ENCODE results near the gene SPATA46.

GRCh38 chr1:162384116-162384515 is 7.5 kb upstream of the SPATA46 start:
- no peak for TF ChIP-seq CTCF (IDR thresholded peaks at IDR 0.05; ENCODE audit: poor library complexity)
- no peak for TF ChIP-seq EZH2 (IDR thresholded peaks at IDR 0.05; ENCODE audit: borderline replicate concordance)
- TF ChIP-seq EZH2phosphoT487 (IDR thresholded peaks at IDR 0.05; ENCODE audit: low read depth, severe bottlenecking, unreplicated experiment): no peak

Measured in hepatocyte (in vitro differentiated cells).